HCT116 (cell line): ENCODE measurements around the gene CTNND2. TPM values are rescaled to one million over a fixed set of nuclear protein-coding genes. Genes with fewer than 3 reads are reported as not detected.
"Not testable (repeated sequence)": the region's sequence is repeated elsewhere in the genome, so short reads cannot be mapped to it uniquely, and the experiment has no call there.

Experiments
- ATAC-seq: fragments of 200-7000 bp; cut with Tn5 transposase; 2 replicates; pipeline ENCODE4 v1.9.1; 2020; ENCODE audit warnings: mild to moderate bottlenecking, moderate library complexity
- BruUV-seq: library from RNA; stranded (reverse); fragments of 400-500 nt; replicated peaks from 2 replicates; lab custom pipeline; 2021; lab: Mats Ljungman, UMichigan
- CTCF ChIA-PET: fragments of 300-600 bp; sonication (Branson Sonifier 250); formaldehyde crosslinking; loops from one replicate; lab custom pipeline; 2021; ENCODE audit warnings: antibody characterized with exemption; lab: Charles Lee
- POLR2A ChIA-PET: fragments of 300-600, 350-600 bp; sonication (Branson Sonifier 250); formaldehyde crosslinking; loops from one replicate; lab custom pipeline; 2021; ENCODE audit warnings: antibody characterized with exemption; lab: Charles Lee
- RAD21 ChIA-PET, 2 experiments: fragments of 300-600 bp; sonication (Branson Sonifier 250); formaldehyde crosslinking; loops; one replicate each; lab custom pipeline; 2023; ENCODE audit warnings: low total read pairs in 2 of 2; ENCODE audit not compliant: uncharacterized antibody in 2 of 2, unreplicated experiment in 2 of 2, low non-redundant PET in 1 of 2; lab: Charles Lee
- DNase-seq: peaks from one replicate; pipeline ENCODE4 v3.0.0-alpha.2; 2010; ENCODE audit warnings: low read depth, low spot score
- H2AFZ ChIP-seq: fragments of 200-600 bp; shearing (Covaris generic), sonication (generic); 2 replicates; pipeline ENCODE4 v1.6.1; 2017; ENCODE audit warnings: low read depth, mixed run types, mixed read lengths, antibody characterized with exemption, low read length; ENCODE audit not compliant: poor library complexity, severe bottlenecking
- H3K27ac ChIP-seq: 2 replicates; pipeline ENCODE4 v1.5.1; 2012; ENCODE audit warnings: low read depth, low read length
- H3K27me3 ChIP-seq: fragments of 200-600 bp; sonication (generic); 2 replicates; pipeline ENCODE4 v1.6.1; 2016; ENCODE audit warnings: mixed run types, low read length, mixed read lengths; ENCODE audit not compliant: insufficient read depth
- H3K36me3 ChIP-seq, 2 experiments: fragments of 200-500 bp in 1 of 2; fragments of 200-600 bp in 1 of 2; sonication (Bioruptor generic) in 1 of 2; sonication (generic) in 1 of 2; 2 replicates each; pipeline versions ENCODE4 v1.5.1 to v1.6.1; 2014 to 2016; ENCODE audit warnings: low read length in 2 of 2, inconsistent platforms in 1 of 2, mixed read lengths in 1 of 2, mixed run types in 1 of 2; ENCODE audit not compliant: insufficient read depth in 2 of 2, control insufficient read depth in 1 of 2
- H3K4me1 ChIP-seq, 2 experiments: fragments of 200-600 bp in 1 of 2; sonication (generic) in 1 of 2; 2 replicates each; pipeline versions ENCODE4 v1.5.1 to v1.6.1; 2012 to 2017; ENCODE audit warnings: low read length in 2 of 2, inconsistent platforms in 1 of 2, mild to moderate bottlenecking in 1 of 2, mixed read lengths in 1 of 2, mixed run types in 1 of 2, moderate library complexity in 1 of 2; ENCODE audit not compliant: insufficient read depth in 2 of 2, control insufficient read depth in 1 of 2
- H3K4me2 ChIP-seq: fragments of 200-600 bp; sonication (generic); 2 replicates; pipeline ENCODE4 v1.6.1; 2017; ENCODE audit warnings: mixed run types, low read length, mixed read lengths
- H3K4me3 ChIP-seq, 2 experiments: fragments of 200-600 bp in 1 of 2; sonication (generic) in 1 of 2; replicated peaks in 1 of 2; 2 replicates each; pipeline ENCODE4 v1.5.1; 2011 to 2016; ENCODE audit warnings: low read length in 2 of 2, control low read depth in 1 of 2, low read depth in 1 of 2, mild to moderate bottlenecking in 1 of 2, mixed read lengths in 1 of 2, mixed run types in 1 of 2
- H3K79me2 ChIP-seq: fragments of 200-600 bp; sonication (generic); 2 replicates; pipeline ENCODE4 v1.6.1; 2017; ENCODE audit warnings: mild to moderate bottlenecking, mixed run types, low read length, moderate library complexity, mixed read lengths; ENCODE audit not compliant: insufficient read depth
- H3K9ac ChIP-seq: fragments of 200-600 bp; sonication (generic); 2 replicates; pipeline ENCODE4 v1.6.1; 2016; ENCODE audit warnings: low read length, mixed read lengths
- H3K9me2 ChIP-seq: fragments of 200-600 bp; sonication (generic), shearing (Covaris generic); 2 replicates; pipeline ENCODE4 v1.6.1; 2017; ENCODE audit warnings: mixed run types, mild to moderate bottlenecking, moderate library complexity; ENCODE audit not compliant: insufficient read depth
- H3K9me3 ChIP-seq, 2 experiments: fragments of 200-500 bp in 1 of 2; fragments of 200-600 bp in 1 of 2; sonication (Bioruptor generic) in 1 of 2; sonication (generic) in 1 of 2; 2 replicates each; pipeline ENCODE4 v1.6.1; 2014 to 2017; ENCODE audit warnings: low read length in 2 of 2, mixed read lengths in 2 of 2, inconsistent platforms in 1 of 2, low read depth in 1 of 2, mild to moderate bottlenecking in 1 of 2, mixed run types in 1 of 2, moderate library complexity in 1 of 2; ENCODE audit not compliant: control insufficient read depth in 1 of 2, insufficient read depth in 1 of 2
- H4K20me1 ChIP-seq: fragments of 200-600 bp; sonication (generic), shearing (Covaris generic); 2 replicates; pipeline ENCODE4 v1.6.1; 2017; ENCODE audit warnings: mixed run types, mild to moderate bottlenecking, moderate library complexity; ENCODE audit not compliant: insufficient read depth
- CEBPB ChIP-seq: IDR thresholded peaks from 2 replicates; pipeline ENCODE4 v1.6.1; 2012; ENCODE audit warnings: low read depth
- EGR1 ChIP-seq: IDR thresholded peaks from 2 replicates; pipeline ENCODE4 v1.6.1; 2012; ENCODE audit warnings: low read depth
- EZH2 ChIP-seq: fragments of 200-600 bp; sonication (generic); IDR thresholded peaks from 2 replicates; pipeline ENCODE4 v1.6.1; 2017; ENCODE audit warnings: antibody characterized with exemption, mixed run types
- EZH2phosphoT487 ChIP-seq: fragments of 200-600 bp; IDR thresholded peaks from 2 replicates; pipeline ENCODE4 v1.6.1; 2018; ENCODE audit warnings: antibody characterized with exemption, borderline replicate concordance
- JUND ChIP-seq: IDR thresholded peaks from 2 replicates; pipeline ENCODE4 v1.6.1; 2012
- POLR2AphosphoS5 ChIP-seq: IDR thresholded peaks from 2 replicates; pipeline ENCODE4 v1.6.1; 2011; ENCODE audit warnings: mild to moderate bottlenecking, low read depth, low read length, moderate library complexity
- RAD21 ChIP-seq: IDR thresholded peaks from 2 replicates; pipeline ENCODE4 v1.6.1; 2012; ENCODE audit warnings: low read depth, mild to moderate bottlenecking
- SIN3A ChIP-seq: IDR thresholded peaks from 2 replicates; pipeline ENCODE4 v1.6.1; 2012; ENCODE audit warnings: low read depth
- SRF ChIP-seq: IDR thresholded peaks from 2 replicates; pipeline ENCODE4 v1.6.1; 2012; ENCODE audit warnings: low read depth
- TCF7L2 ChIP-seq: IDR thresholded peaks from 2 replicates; pipeline ENCODE4 v1.7.0; 2011; ENCODE audit warnings: borderline replicate concordance, inconsistent platforms; ENCODE audit not compliant: insufficient read depth, insufficient read length; ENCODE audit errors: extremely low read depth
- YY1 ChIP-seq: IDR thresholded peaks from 2 replicates; pipeline ENCODE4 v1.6.1; 2011; ENCODE audit warnings: low read length, low read depth, moderate library complexity, mild to moderate bottlenecking; ENCODE audit not compliant: insufficient replicate concordance; ENCODE audit errors: extremely low read depth
- intact Hi-C: fragments of 100-400 bp; cut with micrococcal nuclease; formaldehyde crosslinking; loops from 2 replicates; pipeline ENCODE4 v1.10.0; 2022
- total RNA-seq: library from RNA; stranded (reverse); gene quantifications from one replicate; pipeline ENCODE4 v1.2.1, GENCODE V29; 2021; ENCODE audit not compliant: unreplicated experiment

CTNND2 gene
- total RNA-seq, 1 experiment from 2014 or later = not detected

DNA sequence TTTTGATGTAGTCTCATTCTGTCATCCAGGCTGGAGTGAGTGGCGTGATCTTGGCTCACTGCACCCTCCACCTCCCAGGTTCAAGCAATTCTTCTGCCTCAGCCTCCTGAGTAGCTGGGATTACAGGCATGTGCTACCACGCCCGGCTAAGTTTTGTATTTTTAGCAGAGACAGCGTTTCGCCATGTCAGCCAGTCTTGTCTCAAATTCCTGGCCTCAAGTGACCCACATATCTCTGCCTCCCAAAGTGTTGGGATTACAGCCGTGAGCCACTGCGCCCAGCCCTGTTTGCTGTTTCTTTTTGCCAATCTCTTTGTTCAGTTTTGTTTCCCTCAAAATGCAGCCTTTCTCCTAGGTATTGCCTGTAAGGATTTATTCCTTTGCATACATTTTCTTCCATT, 287.6 kb downstream of the CTNND2 start:
- RAD21 ChIA-PET, ATAC-seq, H3K9me2 ChIP-seq, intact Hi-C loops, H3K79me2 ChIP-seq, H3K27ac ChIP-seq, H2AFZ ChIP-seq, H4K20me1 ChIP-seq, CTCF ChIA-PET, H3K36me3 ChIP-seq, POLR2A ChIA-PET, H3K4me1 ChIP-seq, BruUV-seq, H3K4me3 ChIP-seq, H3K9ac ChIP-seq, DNase-seq, H3K4me2 ChIP-seq, H3K27me3 ChIP-seq: not testable (repeated sequence)
- peaks cover 11 to 32% of the 10 kb centered on the region in 2 experiments; a peak in 2 of 4 replicates for H3K9me3 ChIP-seq

DNA sequence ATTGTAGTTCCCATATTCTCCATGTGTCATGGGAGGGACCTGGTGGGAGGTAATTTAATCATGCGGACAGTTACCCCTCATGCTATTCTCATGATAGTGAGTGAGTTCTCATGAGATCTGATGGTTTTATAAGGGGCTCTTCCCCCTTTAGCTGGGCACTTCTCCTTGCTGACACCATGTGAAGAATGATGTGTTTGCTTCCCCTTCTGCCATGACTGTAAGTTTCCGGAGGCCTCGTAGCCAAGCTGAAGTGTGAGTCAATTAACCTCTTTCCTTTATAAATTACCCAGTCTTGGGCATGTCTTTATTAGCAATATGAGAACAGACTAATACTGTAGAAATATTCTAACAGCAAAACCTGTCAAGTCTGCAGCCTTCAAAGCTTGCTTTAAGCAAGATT, 293.2 kb downstream of the CTNND2 start:
- H3K4me1 ChIP-seq = no peaks in the 10 kb centered on the region
- no peak for TF ChIP-seq SRF
- TF ChIP-seq TCF7L2 = no peak
- TF ChIP-seq SIN3A = no peak
- no peak for TF ChIP-seq EGR1
- no peak for TF ChIP-seq CEBPB
- no peak for TF ChIP-seq YY1
- TF ChIP-seq JUND = no peak
- TF ChIP-seq POLR2AphosphoS5 = no peak
- TF ChIP-seq RAD21 = no peak
- TF ChIP-seq EZH2phosphoT487 = no peak
- TF ChIP-seq EZH2 = no peak
- H4K20me1 ChIP-seq = no peaks in the 10 kb centered on the region
- no peak overlapping the region for H3K9ac ChIP-seq
- ChIA-PET CTCF (no interaction called here), RAD21 (no interaction called here), POLR2A (no interaction called here)
- BruUV-seq = no TSS peak
- intact Hi-C loops = no loop called here
- H2AFZ ChIP-seq = no peak overlapping the region
- no peaks in the 10 kb centered on the region for H3K9me2 ChIP-seq
- DNase-seq (no peak), ATAC-seq (no peak)
- no peak overlapping the region for H3K4me2 ChIP-seq
- no peak overlapping the region for H3K27ac ChIP-seq
- H3K36me3 ChIP-seq = no peaks in the 10 kb centered on the region
- peaks cover 7 to 29% of the 10 kb centered on the region in 2 experiments; a peak in 2 of 4 replicates for H3K9me3 ChIP-seq
- no peaks in the 10 kb centered on the region for H3K79me2 ChIP-seq
- no peak overlapping the region for H3K4me3 ChIP-seq
- H3K27me3 ChIP-seq = no peaks in the 10 kb centered on the region
